Measurements from ENCODE around the gene F2R.

DNA sequence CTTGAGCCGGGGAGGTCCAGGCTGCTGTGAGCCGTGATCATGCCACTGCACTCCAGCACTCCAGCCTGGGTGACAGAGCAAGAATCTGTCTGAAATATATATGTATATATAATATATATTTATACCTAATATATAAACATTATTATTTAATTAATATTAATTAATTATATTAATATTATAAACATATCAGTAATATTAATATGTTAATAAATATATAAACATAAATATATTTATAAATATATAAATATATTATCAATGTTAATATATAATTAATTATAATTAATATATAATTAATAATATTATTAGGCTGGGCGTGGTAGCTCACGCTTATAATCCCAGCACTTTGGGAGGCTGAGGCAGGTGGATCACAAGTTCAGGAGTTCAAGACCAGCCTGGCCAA lies 41.1 kb downstream of the F2R start:
- TF ChIP-seq EZH2 (IDR thresholded peaks at IDR 0.05; ENCODE audit: insufficient read depth, poor library complexity, severe bottlenecking): no peak
- no peak for TF ChIP-seq EZH2phosphoT487 (IDR thresholded peaks at IDR 0.05; ENCODE audit: insufficient read depth, low read depth)

All from GM23248 (cell line).